Activated B cell treated with CpG ODN at 0.5 μM for 24 hours (primary cell): ENCODE results near the gene ACTN1. TPM values are rescaled to one million over a fixed set of nuclear protein-coding genes. Genes with fewer than 3 reads are reported as not detected.

Experiments
- ATAC-seq: fragments of 200-7000 bp; cut with Tn5 transposase; one replicate; pipeline ENCODE4 v1.10.0; 2021; ENCODE audit warnings: low read depth, mild to moderate bottlenecking, moderate library complexity
- CTCF ChIA-PET: fragments of 350-600 bp; sonication (Branson Sonifier 250); formaldehyde crosslinking; loops from one replicate; lab custom pipeline; 2021; ENCODE audit warnings: antibody characterized with exemption; lab: Charles Lee
- POLR2A ChIA-PET: fragments of 350-600 bp; sonication (Branson Sonifier 250); formaldehyde crosslinking; loops from one replicate; lab custom pipeline; 2021; ENCODE audit warnings: antibody characterized with exemption; lab: Charles Lee
- DNase-seq: peaks from one replicate; pipeline ENCODE4 v3.0.0; 2022
- H3K27ac Mint-ChIP-seq: one replicate; pipeline ENCODE4 v1.8.0; 2020; ENCODE audit warnings: mixed read lengths
- H3K27me3 Mint-ChIP-seq: one replicate; pipeline ENCODE4 v1.8.0; 2021; ENCODE audit warnings: mixed read lengths
- H3K36me3 Mint-ChIP-seq: one replicate; pipeline ENCODE4 v1.8.0; 2021; ENCODE audit warnings: low read depth, mixed read lengths
- H3K4me1 Mint-ChIP-seq: one replicate; pipeline ENCODE4 v1.8.0; 2021; ENCODE audit warnings: mixed read lengths
- H3K4me3 Mint-ChIP-seq: one replicate; pipeline ENCODE4 v1.8.0; 2020; ENCODE audit warnings: mild to moderate bottlenecking, mixed read lengths
- H3K9me3 Mint-ChIP-seq: one replicate; pipeline ENCODE4 v1.8.0; 2020; ENCODE audit warnings: mixed read lengths
- intact Hi-C: fragments of 100-400 bp; cut with micrococcal nuclease; formaldehyde crosslinking; loops from one replicate; pipeline ENCODE4 v1.15.1; 2024
- total RNA-seq: library from RNA; stranded (reverse); gene quantifications from 2 replicates; pipeline ENCODE4 v1.2.3, GENCODE V29; 2022
- TF ChIP-seq, protein P1 (sequence below): fragments of 200-600 bp; IDR thresholded peaks from one replicate; pipeline ENCODE4 v1.8.0; 2022; ENCODE audit warnings: antibody characterized with exemption, mild to moderate bottlenecking

The ACTN1 gene
- total RNA-seq, 1 donor from 2014 or later = 0.22 TPM

DNA sequence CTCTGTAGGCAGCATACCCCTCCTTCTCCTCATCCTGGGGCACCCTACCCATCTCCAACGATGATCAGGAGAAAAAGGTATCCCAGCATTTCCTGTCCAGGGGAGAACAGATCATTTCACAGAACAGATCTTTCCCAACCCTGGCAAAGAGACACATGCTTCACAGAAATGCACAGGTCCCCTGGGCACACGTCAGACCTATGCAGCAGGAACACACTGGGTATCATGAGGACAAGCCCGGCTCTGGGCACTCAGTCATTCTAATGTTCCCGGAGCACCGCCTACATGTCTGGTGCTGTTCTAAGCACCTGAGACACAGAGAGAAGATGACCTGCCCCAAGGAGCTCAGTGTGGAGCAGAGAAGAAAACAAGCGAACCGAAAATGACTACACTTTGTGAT lies 56.2 kb downstream of the ACTN1 start:
- H3K9me3 Mint-ChIP-seq = peaks cover 8% of the 10 kb centered on the region
- no peaks in the 10 kb centered on the region for H3K4me1 Mint-ChIP-seq
- no peak overlapping the region for H3K27ac Mint-ChIP-seq
- DNase-seq (no peak), ATAC-seq (no peak)
- ChIA-PET POLR2A (no interaction called here), CTCF (interaction anchor here (1.1 kb wide), 1 partner anchor 10 kb away, joined by 3 read pairs; no protein-coding TSS in a partner anchor)
- peaks cover 19% of the 10 kb centered on the region for H3K27me3 Mint-ChIP-seq
- H3K36me3 Mint-ChIP-seq = no peaks in the 10 kb centered on the region
- H3K4me3 Mint-ChIP-seq = no peak overlapping the region
- TF ChIP-seq, protein P1, sequence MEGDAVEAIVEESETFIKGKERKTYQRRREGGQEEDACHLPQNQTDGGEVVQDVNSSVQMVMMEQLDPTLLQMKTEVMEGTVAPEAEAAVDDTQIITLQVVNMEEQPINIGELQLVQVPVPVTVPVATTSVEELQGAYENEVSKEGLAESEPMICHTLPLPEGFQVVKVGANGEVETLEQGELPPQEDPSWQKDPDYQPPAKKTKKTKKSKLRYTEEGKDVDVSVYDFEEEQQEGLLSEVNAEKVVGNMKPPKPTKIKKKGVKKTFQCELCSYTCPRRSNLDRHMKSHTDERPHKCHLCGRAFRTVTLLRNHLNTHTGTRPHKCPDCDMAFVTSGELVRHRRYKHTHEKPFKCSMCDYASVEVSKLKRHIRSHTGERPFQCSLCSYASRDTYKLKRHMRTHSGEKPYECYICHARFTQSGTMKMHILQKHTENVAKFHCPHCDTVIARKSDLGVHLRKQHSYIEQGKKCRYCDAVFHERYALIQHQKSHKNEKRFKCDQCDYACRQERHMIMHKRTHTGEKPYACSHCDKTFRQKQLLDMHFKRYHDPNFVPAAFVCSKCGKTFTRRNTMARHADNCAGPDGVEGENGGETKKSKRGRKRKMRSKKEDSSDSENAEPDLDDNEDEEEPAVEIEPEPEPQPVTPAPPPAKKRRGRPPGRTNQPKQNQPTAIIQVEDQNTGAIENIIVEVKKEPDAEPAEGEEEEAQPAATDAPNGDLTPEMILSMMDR = no peak
- intact Hi-C loops = no loop called here

DNA sequence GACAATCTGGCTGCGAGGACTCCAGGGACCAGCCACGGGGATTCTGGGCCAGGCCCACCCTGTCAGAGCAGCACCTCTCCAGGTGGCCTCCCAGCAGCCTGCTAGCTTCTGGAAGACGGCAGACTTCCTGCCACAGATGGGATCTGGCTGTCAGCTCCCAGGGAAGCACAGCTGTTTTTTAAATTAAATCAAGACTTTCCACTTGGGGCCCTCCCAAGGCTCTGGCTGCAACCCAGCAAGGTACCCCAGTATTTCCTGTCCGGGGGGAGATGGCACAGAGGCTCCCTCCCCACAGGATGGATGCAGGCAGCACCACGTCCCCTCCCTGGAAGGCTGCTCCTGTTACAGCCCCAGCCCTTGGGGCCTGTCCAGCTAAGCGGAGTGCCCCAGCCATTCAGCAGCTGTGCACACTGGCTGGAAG lies 56.9 kb downstream of the ACTN1 start:
- peaks cover 18% of the 10 kb centered on the region for H3K27me3 Mint-ChIP-seq
- CTCF ChIA-PET = no interaction called here
- DNase-seq (no peak), ATAC-seq (no peak)
- H3K9me3 Mint-ChIP-seq = peaks cover 8% of the 10 kb centered on the region
- intact Hi-C loops = no loop called here
- H3K4me3 Mint-ChIP-seq = no peak overlapping the region
- no peak overlapping the region for H3K27ac Mint-ChIP-seq
- no peaks in the 10 kb centered on the region for H3K4me1 Mint-ChIP-seq
- TF ChIP-seq, protein P1 = no peak
- POLR2A ChIA-PET = no interaction called here
- H3K36me3 Mint-ChIP-seq = no peaks in the 10 kb centered on the region

DNA sequence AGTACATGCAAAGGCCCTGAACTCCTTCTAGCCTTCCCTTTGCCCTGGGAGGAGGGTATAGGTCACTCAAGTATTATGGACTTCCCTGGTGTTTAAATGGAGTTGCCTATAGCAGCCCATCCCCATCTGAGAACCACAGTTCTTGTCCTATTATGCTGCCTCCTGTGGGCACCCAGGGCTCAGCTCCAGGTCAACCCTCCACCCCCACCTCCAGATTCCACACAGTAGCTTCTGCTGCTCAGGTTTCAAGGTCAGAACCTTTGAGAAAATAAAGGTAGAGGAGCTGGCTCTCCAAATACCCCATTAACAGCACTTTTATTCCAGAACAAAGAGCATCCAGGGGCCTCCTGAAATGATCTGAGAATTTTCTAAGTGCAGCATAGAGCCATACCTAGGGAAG lies 57.4 kb downstream of the ACTN1 start:
- Mint-ChIP-seq H3K4me3 (no peak overlapping the region), H3K27me3 (peaks cover 12% of the 10 kb centered on the region), H3K4me1 (no peaks in the 10 kb centered on the region), H3K36me3 (no peaks in the 10 kb centered on the region), H3K9me3 (peaks cover 8% of the 10 kb centered on the region), H3K27ac (no peak overlapping the region)
- ChIA-PET CTCF (no interaction called here), POLR2A (no interaction called here)
- TF ChIP-seq, protein P1 = no peak
- intact Hi-C loops = no loop called here
- ATAC-seq = no peak
- DNase-seq = no peak

DNA sequence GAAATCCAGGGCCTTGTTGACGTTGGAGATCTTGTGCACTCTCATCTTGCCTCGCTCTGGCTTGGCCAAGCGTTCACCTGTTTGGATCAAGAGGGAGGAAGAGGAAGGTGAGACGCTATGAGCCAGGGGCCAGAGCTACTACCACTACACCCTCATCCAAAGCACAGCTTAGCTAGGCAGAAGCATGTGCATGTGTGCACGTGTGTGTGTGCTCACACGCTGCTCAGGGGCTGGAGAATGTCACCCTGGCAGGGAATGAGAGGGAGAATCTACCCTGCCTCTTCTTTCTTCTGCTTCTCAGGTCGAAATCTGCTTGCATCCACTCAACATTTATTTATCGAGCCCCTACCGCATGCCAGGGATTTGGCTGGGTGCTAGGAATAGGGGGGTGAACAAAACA lies 58.1 kb downstream of the ACTN1 start:
- ChIA-PET CTCF (no interaction called here), POLR2A (no interaction called here)
- intact Hi-C loops = no loop called here
- TF ChIP-seq, protein P1 = no peak
- Mint-ChIP-seq H3K4me3 (no peak overlapping the region), H3K4me1 (no peaks in the 10 kb centered on the region), H3K36me3 (no peaks in the 10 kb centered on the region), H3K27ac (no peak overlapping the region), H3K9me3 (peaks cover 5% of the 10 kb centered on the region), H3K27me3 (peaks cover 9% of the 10 kb centered on the region)
- ATAC-seq = no peak
- DNase-seq = no peak

DNA sequence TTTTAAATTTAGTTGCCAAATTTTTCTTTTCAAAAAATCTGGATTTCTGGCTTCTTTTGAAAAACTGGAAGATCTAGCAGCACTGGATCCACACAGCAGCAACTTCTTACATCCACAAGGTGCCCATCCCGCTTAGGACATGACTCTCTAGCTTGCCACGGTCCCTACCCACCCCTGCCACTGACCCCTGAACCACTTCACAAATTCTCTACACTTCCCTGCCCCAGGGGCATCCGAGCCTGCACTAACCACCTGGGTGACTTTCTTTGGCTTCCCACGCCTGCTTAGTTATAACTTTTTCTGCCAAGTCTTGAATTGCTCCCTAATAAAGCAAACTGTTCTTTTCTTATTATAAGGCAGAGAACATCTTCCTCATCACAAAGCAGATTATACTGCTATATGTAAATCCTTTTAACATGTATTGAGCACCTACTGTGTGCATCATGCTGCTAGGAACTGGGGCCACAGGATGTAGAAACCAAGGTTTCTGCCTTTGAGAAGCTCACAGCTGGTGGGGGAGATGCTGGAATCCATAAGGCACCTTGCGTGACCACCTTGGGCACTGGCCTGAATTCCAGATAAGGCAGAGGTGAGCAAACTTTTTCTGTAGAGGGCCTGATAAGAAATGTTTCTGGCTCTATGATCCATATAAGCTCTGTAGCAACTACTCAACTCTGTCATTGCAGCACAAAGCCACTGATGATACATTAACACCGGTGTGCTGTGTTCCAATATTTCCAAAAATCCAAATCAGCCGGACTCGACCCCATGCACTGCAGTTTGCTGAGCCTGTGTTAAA lies 59.8 kb downstream of the ACTN1 start:
- Mint-ChIP-seq H3K27ac (no peak overlapping the region), H3K9me3 (no peaks in the 10 kb centered on the region), H3K4me1 (no peaks in the 10 kb centered on the region), H3K27me3 (no peaks in the 10 kb centered on the region), H3K36me3 (no peaks in the 10 kb centered on the region), H3K4me3 (no peak overlapping the region)
- ChIA-PET POLR2A (no interaction called here), CTCF (no interaction called here)
- intact Hi-C loops = no loop called here
- TF ChIP-seq, protein P1 = no peak
- DNase-seq (no peak), ATAC-seq (no peak)
